SK-N-SH (cell line): ENCODE data around the gene GALNT13. TPM values are rescaled to one million over a fixed set of nuclear protein-coding genes. Genes with fewer than 3 reads are reported as not detected.

Experiments used
- CTCF ChIA-PET: fragments of 300-600, 350-600 bp; formaldehyde crosslinking; extraction: SDS; loops from one replicate; lab custom pipeline; 2021; lab: Yijun Ruan, JAX
- POLR2A ChIA-PET: fragments of 350-600 bp; sonication (Branson Sonifier 250); formaldehyde crosslinking; extraction: SDS; loops from one replicate; lab custom pipeline; 2020; ENCODE audit warnings: antibody characterized with exemption, inconsistent platforms; lab: Yijun Ruan, JAX
- DNase-seq: peaks from one replicate; pipeline ENCODE4 v3.0.0; 2012
- H2AFZ ChIP-seq: fragments of 200-600 bp; sonication (generic); 2 replicates; pipeline ENCODE4 v1.8.1; 2016; ENCODE audit warnings: antibody characterized with exemption, mild to moderate bottlenecking, low read depth
- H3F3A ChIP-seq: fragments of 200-600 bp; sonication (generic); replicated peaks from 2 replicates; pipeline ENCODE3; 2016; ENCODE audit warnings: antibody characterized with exemption, mild to moderate bottlenecking; ENCODE audit not compliant: insufficient read depth
- H3K27ac ChIP-seq, 2 experiments: fragments of 200-500 bp in 1 of 2; fragments of 200-600 bp in 1 of 2; sonication (Bioruptor generic) in 1 of 2; sonication (generic), shearing (Covaris generic) in 1 of 2; 2 replicates each; pipeline versions ENCODE4 v1.5.1 to v1.6.1; 2014 to 2016; ENCODE audit warnings: low read depth in 2 of 2, inconsistent platforms in 1 of 2, low read length in 1 of 2, mild to moderate bottlenecking in 1 of 2, mixed read lengths in 1 of 2
- H3K27me3 ChIP-seq: fragments of 200-600 bp; sonication (generic), shearing (Covaris generic); 2 replicates; pipeline ENCODE4 v1.6.1; 2016; ENCODE audit warnings: mixed run types; ENCODE audit not compliant: insufficient read depth
- H3K36me3 ChIP-seq, 2 experiments: fragments of 200-500 bp in 1 of 2; fragments of 200-600 bp in 1 of 2; sonication (Bioruptor generic) in 1 of 2; sonication (generic) in 1 of 2; replicated peaks in 1 of 2; 2 replicates each; pipeline versions ENCODE3 to v1.5.1; 2014 to 2016; ENCODE audit warnings: low read length in 1 of 2, mild to moderate bottlenecking in 1 of 2; ENCODE audit not compliant: insufficient read depth in 2 of 2, control insufficient read depth in 1 of 2
- H3K4me1 ChIP-seq, 2 experiments: fragments of 200-500 bp in 1 of 2; fragments of 200-600 bp in 1 of 2; sonication (Bioruptor generic) in 1 of 2; sonication (generic), shearing (Covaris generic) in 1 of 2; 2 replicates each; pipeline versions ENCODE4 v1.5.1 to v1.6.1; 2014 to 2016; ENCODE audit warnings: low read depth in 1 of 2, low read length in 1 of 2, mixed run types in 1 of 2; ENCODE audit not compliant: insufficient read depth in 2 of 2, control insufficient read depth in 1 of 2
- H3K4me2 ChIP-seq: fragments of 200-600 bp; sonication (generic), shearing (Covaris generic); 2 replicates; pipeline ENCODE4 v1.6.1; 2017; ENCODE audit warnings: mixed run types
- H3K4me3 ChIP-seq, 2 experiments: fragments of 200-500 bp in 1 of 2; fragments of 200-600 bp in 1 of 2; sonication (Bioruptor generic) in 1 of 2; sonication (generic), shearing (Covaris generic) in 1 of 2; 2 replicates each; pipeline versions ENCODE4 v1.5.1 to v1.8.1; 2014 to 2016; ENCODE audit warnings: low read depth in 2 of 2, inconsistent platforms in 1 of 2, low read length in 1 of 2, mild to moderate bottlenecking in 1 of 2, mixed read lengths in 1 of 2, moderate library complexity in 1 of 2
- H3K79me2 ChIP-seq: fragments of 200-600 bp; sonication (generic); 2 replicates; pipeline ENCODE4 v1.8.1; 2017; ENCODE audit warnings: mild to moderate bottlenecking; ENCODE audit not compliant: insufficient read depth
- H3K9ac ChIP-seq: fragments of 200-600 bp; sonication (generic); 2 replicates; pipeline ENCODE4 v1.6.1; 2017; ENCODE audit warnings: mixed run types
- H3K9me2 ChIP-seq: fragments of 200-600 bp; sonication (generic); 2 replicates; pipeline ENCODE4 v1.6.1; 2017; ENCODE audit warnings: mixed run types
- H3K9me3 ChIP-seq: fragments of 200-600 bp; sonication (generic); 2 replicates; pipeline ENCODE4 v1.6.1; 2017; ENCODE audit warnings: mixed run types, mild to moderate bottlenecking, moderate library complexity
- H4K20me1 ChIP-seq: fragments of 200-600 bp; sonication (generic); 2 replicates; pipeline ENCODE4 v1.6.1; 2017; ENCODE audit warnings: mild to moderate bottlenecking, mixed run types; ENCODE audit not compliant: insufficient read depth
- GATA2 ChIP-seq: sonication (generic); formaldehyde crosslinking; IDR thresholded peaks from 2 replicates; pipeline ENCODE4 v1.5.0; 2020; ENCODE audit warnings: mild to moderate bottlenecking, missing genetic modification reagents
- MEF2A ChIP-seq: IDR thresholded peaks from 2 replicates; pipeline ENCODE4 v1.4.0; 2012; ENCODE audit warnings: low read depth, borderline replicate concordance
- MXI1 ChIP-seq: IDR thresholded peaks from 2 replicates; pipeline ENCODE4 v1.6.1; 2012; ENCODE audit warnings: mild to moderate bottlenecking, low read depth, low read length, improper control_type of control experiment
- RAD21 ChIP-seq: IDR thresholded peaks from 2 replicates; pipeline ENCODE4 v1.6.1; 2012; ENCODE audit warnings: mild to moderate bottlenecking, low read length
- RFX5 ChIP-seq: IDR thresholded peaks from 2 replicates; pipeline ENCODE4 v1.6.1; 2012; ENCODE audit warnings: mild to moderate bottlenecking, improper control_type of control experiment, low read length
- RXRA ChIP-seq: IDR thresholded peaks from 2 replicates; pipeline ENCODE4 v1.4.0; 2012; ENCODE audit warnings: low read depth, mild to moderate bottlenecking, borderline replicate concordance
- TAF1 ChIP-seq: IDR thresholded peaks from 2 replicates; pipeline ENCODE4 v1.6.1; 2012; ENCODE audit warnings: low read depth, mild to moderate bottlenecking, low read length, moderate library complexity, borderline replicate concordance
- TCF12 ChIP-seq: IDR thresholded peaks from 2 replicates; pipeline ENCODE4 v1.4.0; 2012
- TEAD4 ChIP-seq: IDR thresholded peaks from 2 replicates; pipeline ENCODE4 v1.4.0; 2012; ENCODE audit warnings: mild to moderate bottlenecking, borderline replicate concordance; ENCODE audit not compliant: insufficient read depth
- YY1 ChIP-seq: IDR thresholded peaks from 2 replicates; pipeline ENCODE4 v1.4.0; 2012; ENCODE audit warnings: low read depth, mild to moderate bottlenecking
- WGBS: methylation state at CpG from one replicate; pipeline ENCODE4 v1.1.6; 2017; ENCODE audit warnings: low lambda C conversion rate; 5-methylcytosine and 5-hydroxymethylcytosine counted together
- polyA plus RNA-seq, 3 experiments: library from polyadenylated mRNA; depleted of rRNA; stranded (reverse); fragments of >200 nt; gene quantifications; 2 replicates each; pipeline ENCODE4 v1.2.3, GENCODE V29; 2012
- TF ChIP-seq, protein P1 (sequence below): IDR thresholded peaks from 2 replicates; pipeline ENCODE4 v1.4.0; 2012; ENCODE audit warnings: low read depth, borderline replicate concordance
- TF ChIP-seq, protein P2 (sequence below): IDR thresholded peaks from 2 replicates; pipeline ENCODE4; 2012
- TF ChIP-seq, protein P3 (sequence below): fragments of 150-350 bp; IDR thresholded peaks from 2 replicates; pipeline ENCODE4 v1.6.1; 2016; ENCODE audit warnings: mild to moderate bottlenecking, low read depth, low read length
- TF ChIP-seq, protein P4 (sequence below): fragments of 200-600 bp; sonication (generic); IDR thresholded peaks from 2 replicates; pipeline ENCODE4 v1.6.1; 2017; ENCODE audit warnings: antibody characterized with exemption, mild to moderate bottlenecking, moderate library complexity
- TF ChIP-seq, protein P5 (sequence below): fragments of 150-350 bp; IDR thresholded peaks from 2 replicates; pipeline ENCODE4 v1.6.1; 2017; ENCODE audit warnings: antibody characterized with exemption, low read length, low read depth, borderline replicate concordance
- TF ChIP-seq, protein P6 (sequence below): IDR thresholded peaks from 2 replicates; pipeline ENCODE4 v1.6.1; 2012; ENCODE audit warnings: mild to moderate bottlenecking, low read depth, low read length, moderate library complexity

GALNT13 gene
- polyA plus RNA-seq, 1 of the 3 experiments (the other 2 are of a cell fraction): 0.33 TPM

DNA sequence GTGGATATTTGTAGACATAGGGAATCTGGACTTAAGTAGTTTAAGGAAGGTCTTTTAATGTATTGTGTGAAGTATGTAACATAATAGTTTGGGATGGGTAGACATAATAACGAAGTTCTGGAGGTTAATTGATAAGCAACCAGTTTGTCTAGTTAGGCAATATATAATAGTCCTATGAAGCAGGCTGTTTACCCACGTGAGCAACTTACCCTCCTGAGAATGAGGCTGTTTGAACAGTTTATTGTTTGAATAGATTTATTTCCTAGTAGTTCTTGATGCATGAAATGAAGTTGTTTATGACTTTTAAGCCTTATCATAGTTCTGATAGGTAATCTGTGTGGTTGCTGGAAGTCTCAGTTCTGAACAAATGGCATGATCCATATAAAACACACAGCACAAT, 361.5 kb downstream of the GALNT13 start:
- Histone ChIP-seq H3K4me3 (no peak overlapping the region), H3K9me2 (no peaks in the 10 kb centered on the region), H3K27ac (no peak overlapping the region), H2AFZ (no peak overlapping the region), H3K4me2 (no peak overlapping the region), H3K27me3 (no peaks in the 10 kb centered on the region), H3K9ac (no peak overlapping the region), H3K9me3 (no peaks in the 10 kb centered on the region), H3K36me3 (no peaks in the 10 kb centered on the region), H3K79me2 (no peaks in the 10 kb centered on the region), H3F3A (no peaks in the 10 kb centered on the region), H4K20me1 (no peaks in the 10 kb centered on the region), H3K4me1 (no peaks in the 10 kb centered on the region; a peak in 1 of 4 replicates)
- 19% methylated on average over 2 of the region's 2 CpGs for WGBS
- CTCF ChIA-PET: no interaction called here
- TF ChIP-seq TCF12 (no peak), MXI1 (no peak), RXRA (no peak), TEAD4 (no peak), YY1 (no peak), RFX5 (no peak), TAF1 (no peak), MEF2A (no peak), GATA2 (CRISPR knock-in tag) (no peak), RAD21 (no peak)
- TF ChIP-seq, protein P1, sequence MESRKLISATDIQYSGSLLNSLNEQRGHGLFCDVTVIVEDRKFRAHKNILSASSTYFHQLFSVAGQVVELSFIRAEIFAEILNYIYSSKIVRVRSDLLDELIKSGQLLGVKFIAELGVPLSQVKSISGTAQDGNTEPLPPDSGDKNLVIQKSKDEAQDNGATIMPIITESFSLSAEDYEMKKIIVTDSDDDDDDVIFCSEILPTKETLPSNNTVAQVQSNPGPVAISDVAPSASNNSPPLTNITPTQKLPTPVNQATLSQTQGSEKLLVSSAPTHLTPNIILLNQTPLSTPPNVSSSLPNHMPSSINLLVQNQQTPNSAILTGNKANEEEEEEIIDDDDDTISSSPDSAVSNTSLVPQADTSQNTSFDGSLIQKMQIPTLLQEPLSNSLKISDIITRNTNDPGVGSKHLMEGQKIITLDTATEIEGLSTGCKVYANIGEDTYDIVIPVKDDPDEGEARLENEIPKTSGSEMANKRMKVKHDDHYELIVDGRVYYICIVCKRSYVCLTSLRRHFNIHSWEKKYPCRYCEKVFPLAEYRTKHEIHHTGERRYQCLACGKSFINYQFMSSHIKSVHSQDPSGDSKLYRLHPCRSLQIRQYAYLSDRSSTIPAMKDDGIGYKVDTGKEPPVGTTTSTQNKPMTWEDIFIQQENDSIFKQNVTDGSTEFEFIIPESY: no peak
- TF ChIP-seq, protein P2, sequence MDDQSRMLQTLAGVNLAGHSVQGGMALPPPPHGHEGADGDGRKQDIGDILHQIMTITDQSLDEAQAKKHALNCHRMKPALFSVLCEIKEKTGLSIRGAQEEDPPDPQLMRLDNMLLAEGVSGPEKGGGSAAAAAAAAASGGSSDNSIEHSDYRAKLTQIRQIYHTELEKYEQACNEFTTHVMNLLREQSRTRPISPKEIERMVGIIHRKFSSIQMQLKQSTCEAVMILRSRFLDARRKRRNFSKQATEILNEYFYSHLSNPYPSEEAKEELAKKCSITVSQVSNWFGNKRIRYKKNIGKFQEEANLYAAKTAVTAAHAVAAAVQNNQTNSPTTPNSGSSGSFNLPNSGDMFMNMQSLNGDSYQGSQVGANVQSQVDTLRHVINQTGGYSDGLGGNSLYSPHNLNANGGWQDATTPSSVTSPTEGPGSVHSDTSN: no peak
- TF ChIP-seq, protein P3, sequence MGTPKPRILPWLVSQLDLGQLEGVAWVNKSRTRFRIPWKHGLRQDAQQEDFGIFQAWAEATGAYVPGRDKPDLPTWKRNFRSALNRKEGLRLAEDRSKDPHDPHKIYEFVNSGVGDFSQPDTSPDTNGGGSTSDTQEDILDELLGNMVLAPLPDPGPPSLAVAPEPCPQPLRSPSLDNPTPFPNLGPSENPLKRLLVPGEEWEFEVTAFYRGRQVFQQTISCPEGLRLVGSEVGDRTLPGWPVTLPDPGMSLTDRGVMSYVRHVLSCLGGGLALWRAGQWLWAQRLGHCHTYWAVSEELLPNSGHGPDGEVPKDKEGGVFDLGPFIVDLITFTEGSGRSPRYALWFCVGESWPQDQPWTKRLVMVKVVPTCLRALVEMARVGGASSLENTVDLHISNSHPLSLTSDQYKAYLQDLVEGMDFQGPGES: no peak
- TF ChIP-seq, protein P4, sequence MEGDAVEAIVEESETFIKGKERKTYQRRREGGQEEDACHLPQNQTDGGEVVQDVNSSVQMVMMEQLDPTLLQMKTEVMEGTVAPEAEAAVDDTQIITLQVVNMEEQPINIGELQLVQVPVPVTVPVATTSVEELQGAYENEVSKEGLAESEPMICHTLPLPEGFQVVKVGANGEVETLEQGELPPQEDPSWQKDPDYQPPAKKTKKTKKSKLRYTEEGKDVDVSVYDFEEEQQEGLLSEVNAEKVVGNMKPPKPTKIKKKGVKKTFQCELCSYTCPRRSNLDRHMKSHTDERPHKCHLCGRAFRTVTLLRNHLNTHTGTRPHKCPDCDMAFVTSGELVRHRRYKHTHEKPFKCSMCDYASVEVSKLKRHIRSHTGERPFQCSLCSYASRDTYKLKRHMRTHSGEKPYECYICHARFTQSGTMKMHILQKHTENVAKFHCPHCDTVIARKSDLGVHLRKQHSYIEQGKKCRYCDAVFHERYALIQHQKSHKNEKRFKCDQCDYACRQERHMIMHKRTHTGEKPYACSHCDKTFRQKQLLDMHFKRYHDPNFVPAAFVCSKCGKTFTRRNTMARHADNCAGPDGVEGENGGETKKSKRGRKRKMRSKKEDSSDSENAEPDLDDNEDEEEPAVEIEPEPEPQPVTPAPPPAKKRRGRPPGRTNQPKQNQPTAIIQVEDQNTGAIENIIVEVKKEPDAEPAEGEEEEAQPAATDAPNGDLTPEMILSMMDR: no peak
- TF ChIP-seq, protein P5, sequence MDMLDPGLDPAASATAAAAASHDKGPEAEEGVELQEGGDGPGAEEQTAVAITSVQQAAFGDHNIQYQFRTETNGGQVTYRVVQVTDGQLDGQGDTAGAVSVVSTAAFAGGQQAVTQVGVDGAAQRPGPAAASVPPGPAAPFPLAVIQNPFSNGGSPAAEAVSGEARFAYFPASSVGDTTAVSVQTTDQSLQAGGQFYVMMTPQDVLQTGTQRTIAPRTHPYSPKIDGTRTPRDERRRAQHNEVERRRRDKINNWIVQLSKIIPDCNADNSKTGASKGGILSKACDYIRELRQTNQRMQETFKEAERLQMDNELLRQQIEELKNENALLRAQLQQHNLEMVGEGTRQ: no peak
- TF ChIP-seq, protein P6, sequence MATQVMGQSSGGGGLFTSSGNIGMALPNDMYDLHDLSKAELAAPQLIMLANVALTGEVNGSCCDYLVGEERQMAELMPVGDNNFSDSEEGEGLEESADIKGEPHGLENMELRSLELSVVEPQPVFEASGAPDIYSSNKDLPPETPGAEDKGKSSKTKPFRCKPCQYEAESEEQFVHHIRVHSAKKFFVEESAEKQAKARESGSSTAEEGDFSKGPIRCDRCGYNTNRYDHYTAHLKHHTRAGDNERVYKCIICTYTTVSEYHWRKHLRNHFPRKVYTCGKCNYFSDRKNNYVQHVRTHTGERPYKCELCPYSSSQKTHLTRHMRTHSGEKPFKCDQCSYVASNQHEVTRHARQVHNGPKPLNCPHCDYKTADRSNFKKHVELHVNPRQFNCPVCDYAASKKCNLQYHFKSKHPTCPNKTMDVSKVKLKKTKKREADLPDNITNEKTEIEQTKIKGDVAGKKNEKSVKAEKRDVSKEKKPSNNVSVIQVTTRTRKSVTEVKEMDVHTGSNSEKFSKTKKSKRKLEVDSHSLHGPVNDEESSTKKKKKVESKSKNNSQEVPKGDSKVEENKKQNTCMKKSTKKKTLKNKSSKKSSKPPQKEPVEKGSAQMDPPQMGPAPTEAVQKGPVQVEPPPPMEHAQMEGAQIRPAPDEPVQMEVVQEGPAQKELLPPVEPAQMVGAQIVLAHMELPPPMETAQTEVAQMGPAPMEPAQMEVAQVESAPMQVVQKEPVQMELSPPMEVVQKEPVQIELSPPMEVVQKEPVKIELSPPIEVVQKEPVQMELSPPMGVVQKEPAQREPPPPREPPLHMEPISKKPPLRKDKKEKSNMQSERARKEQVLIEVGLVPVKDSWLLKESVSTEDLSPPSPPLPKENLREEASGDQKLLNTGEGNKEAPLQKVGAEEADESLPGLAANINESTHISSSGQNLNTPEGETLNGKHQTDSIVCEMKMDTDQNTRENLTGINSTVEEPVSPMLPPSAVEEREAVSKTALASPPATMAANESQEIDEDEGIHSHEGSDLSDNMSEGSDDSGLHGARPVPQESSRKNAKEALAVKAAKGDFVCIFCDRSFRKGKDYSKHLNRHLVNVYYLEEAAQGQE: no peak
- no peak for DNase-seq
- POLR2A ChIA-PET: no interaction called here
